Psoas muscle (tissue), 8 donors: ENCODE results near the gene SLC45A1. TPM values are rescaled to one million over a fixed set of nuclear protein-coding genes. Genes with fewer than 3 reads are reported as not detected.

Experiments
- ATAC-seq, 4 donors: fragments of 200-7000 bp; cut with Tn5 transposase; one replicate each; pipeline ENCODE4 v1.9.1; 2020; ENCODE audit warnings: moderate library complexity in 3 of 4, mild to moderate bottlenecking in 2 of 4
- DNase-seq, 2 donors: peaks; one replicate each; pipeline ENCODE4 v3.0.0-alpha.2; 2020
- H3K27ac ChIP-seq: fragments of 200-600 bp; one replicate; pipeline ENCODE4 v1.8.0; 2022
- H3K27me3 ChIP-seq, 3 donors: fragments of 200-600 bp in 1 of 3; one replicate each; pipeline versions ENCODE4 v1.6.1 to v1.8.0; 2013 to 2022; ENCODE audit warnings: low read length in 2 of 3, mild to moderate bottlenecking in 2 of 3, moderate library complexity in 1 of 3; ENCODE audit not compliant: insufficient read depth in 3 of 3
- H3K36me3 ChIP-seq, 2 donors: fragments of 200-600 bp in 1 of 2; one replicate each; pipeline versions ENCODE4 v1.6.1 to v1.8.0; 2013 to 2022; ENCODE audit warnings: low read depth in 1 of 2, mild to moderate bottlenecking in 1 of 2, moderate library complexity in 1 of 2; ENCODE audit not compliant: insufficient read depth in 1 of 2
- H3K4me1 ChIP-seq: fragments of 200-600 bp; one replicate; pipeline ENCODE4 v1.8.0; 2022
- H3K4me3 ChIP-seq: fragments of 200-600 bp; one replicate; pipeline ENCODE4 v1.8.0; 2022; ENCODE audit warnings: mild to moderate bottlenecking
- H3K9me3 ChIP-seq: fragments of 200-600 bp; one replicate; pipeline ENCODE4 v1.8.0; 2022
- CTCF ChIP-seq: fragments of 200-600 bp; IDR thresholded peaks from one replicate; pipeline ENCODE4 v1.8.0; 2022; ENCODE audit warnings: antibody characterized with exemption
- WGBS, 3 donors: extraction: QIAGEN DNeasy Blood & Tissue Kit; methylation state at CpG; one replicate each; pipeline versions ENCODE4 v1.1.6 to v1.1.7; 2013; 5-methylcytosine and 5-hydroxymethylcytosine counted together
- intact Hi-C, 2 donors: fragments of 100-400 bp; cut with DNase I; formaldehyde crosslinking; loops; one replicate each; pipeline versions ENCODE4 v1.11.0 to v1.14.2; 2022
- polyA plus RNA-seq, 3 donors: library from polyadenylated mRNA; stranded (reverse); fragments of 200-250 nt; gene quantifications; one replicate each; pipeline ENCODE4 v1.2.3, GENCODE V29; 2013
- total RNA-seq, 4 donors: library from RNA; stranded (reverse); fragmentation: NEBNext Ultra II Directional in 2 of 4; extraction: Animal tissue kit (Norgen Biotek cat#: 25700) in 2 of 4; gene quantifications; one replicate each; pipeline versions ENCODE4 v1.2.1 to v1.2.4, GENCODE V29; 2021 to 2023
- donor health status: healthy with polysubstance abuse.
- donor health status: DM: no; HTN: no; CAD: no; lungs with moderate emphysema.
- donor health status: Bipolar disorder and iron deficiency.
- donor health status: healthy.
- donor health status: DM: yes; HTN: yes; CAD: no.
- donor health status: DM: no; HTN: no; CAD: no.
- donor health status: DM: no; HTN: no; CAD: no.
- donor health status: DM: yes; HTN: yes; CAD: no.

Gene SLC45A1
- total and polyA plus RNA-seq, 7 donors, result 0.44 to 1.4 (median 0.94) TPM

DNA sequence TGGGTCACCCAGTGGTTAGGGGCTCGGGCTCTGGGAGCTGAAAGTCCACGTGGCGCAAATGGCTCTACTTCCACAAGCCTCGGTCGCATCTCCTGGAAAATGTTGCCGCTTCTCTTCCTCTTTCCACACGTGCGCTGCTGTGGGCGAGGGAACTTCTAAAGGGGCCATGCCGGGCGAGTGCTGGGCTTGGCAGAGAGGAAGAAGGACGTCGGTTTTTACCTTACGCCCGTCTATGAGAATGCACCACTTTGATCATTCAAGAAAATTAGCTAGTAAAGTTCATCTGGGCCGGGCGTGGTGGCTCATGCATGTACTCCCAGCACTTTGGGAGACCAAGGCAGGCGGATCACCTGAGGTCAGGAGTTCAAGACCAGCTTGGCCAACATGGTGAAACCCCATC, 10.4 kb downstream of the SLC45A1 start:
- H3K4me1 ChIP-seq, result peaks cover 10% of the 10 kb centered on the region
- no peaks in the 10 kb centered on the region for H3K36me3 ChIP-seq
- no peak overlapping the region for H3K4me3 ChIP-seq
- H3K9me3 ChIP-seq, result no peaks in the 10 kb centered on the region
- intact Hi-C loops, result no loop called here
- 94 to 96% (median 96%) methylated on average over 17 to 18 of the region's 18 CpGs for WGBS, 3 donors
- ATAC-seq, result no peak
- TF ChIP-seq CTCF, result no peak
- H3K27ac ChIP-seq, result no peak overlapping the region
- H3K27me3 ChIP-seq, result no peaks in the 10 kb centered on the region
- no peak for DNase-seq

DNA sequence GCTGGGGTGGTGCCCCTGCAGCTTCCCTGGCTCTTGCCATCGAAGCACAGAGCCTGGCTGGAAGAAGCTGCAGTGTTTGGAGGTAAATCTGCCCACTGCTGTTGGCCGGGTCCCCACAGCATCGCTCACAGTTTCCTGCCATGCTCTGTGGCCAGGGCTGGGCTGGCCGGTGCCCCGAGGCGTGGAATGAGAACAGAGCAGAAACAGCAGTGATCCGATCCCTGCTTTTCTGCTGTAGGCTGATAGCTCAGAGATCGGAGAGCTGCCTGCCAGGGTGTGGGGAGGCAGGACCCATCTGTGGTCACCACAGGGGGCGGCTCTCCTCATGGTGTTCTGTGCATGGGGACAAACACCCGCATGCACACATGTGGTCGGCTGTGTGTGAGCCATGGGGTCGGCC, 11.5 kb downstream of the SLC45A1 start:
- H3K4me1 ChIP-seq, result peaks cover 3% of the 10 kb centered on the region
- no peaks in the 10 kb centered on the region for H3K9me3 ChIP-seq
- no peak for DNase-seq
- WGBS, 3 donors, result 33 to 52% (median 40%) methylated on average over 12 of the region's 12 CpGs
- no peak overlapping the region for H3K27ac ChIP-seq
- no peak overlapping the region for H3K4me3 ChIP-seq
- intact Hi-C loops, result no loop called here
- TF ChIP-seq CTCF, result no peak
- ATAC-seq, result no peak
- no peaks in the 10 kb centered on the region for H3K36me3 ChIP-seq
- H3K27me3 ChIP-seq, result no peaks in the 10 kb centered on the region

GRCh38 chr1:8329858-8330257, 11.9 kb downstream of the SLC45A1 start:
- intact Hi-C loops, result no loop called here
- DNase-seq, result no peak

DNA sequence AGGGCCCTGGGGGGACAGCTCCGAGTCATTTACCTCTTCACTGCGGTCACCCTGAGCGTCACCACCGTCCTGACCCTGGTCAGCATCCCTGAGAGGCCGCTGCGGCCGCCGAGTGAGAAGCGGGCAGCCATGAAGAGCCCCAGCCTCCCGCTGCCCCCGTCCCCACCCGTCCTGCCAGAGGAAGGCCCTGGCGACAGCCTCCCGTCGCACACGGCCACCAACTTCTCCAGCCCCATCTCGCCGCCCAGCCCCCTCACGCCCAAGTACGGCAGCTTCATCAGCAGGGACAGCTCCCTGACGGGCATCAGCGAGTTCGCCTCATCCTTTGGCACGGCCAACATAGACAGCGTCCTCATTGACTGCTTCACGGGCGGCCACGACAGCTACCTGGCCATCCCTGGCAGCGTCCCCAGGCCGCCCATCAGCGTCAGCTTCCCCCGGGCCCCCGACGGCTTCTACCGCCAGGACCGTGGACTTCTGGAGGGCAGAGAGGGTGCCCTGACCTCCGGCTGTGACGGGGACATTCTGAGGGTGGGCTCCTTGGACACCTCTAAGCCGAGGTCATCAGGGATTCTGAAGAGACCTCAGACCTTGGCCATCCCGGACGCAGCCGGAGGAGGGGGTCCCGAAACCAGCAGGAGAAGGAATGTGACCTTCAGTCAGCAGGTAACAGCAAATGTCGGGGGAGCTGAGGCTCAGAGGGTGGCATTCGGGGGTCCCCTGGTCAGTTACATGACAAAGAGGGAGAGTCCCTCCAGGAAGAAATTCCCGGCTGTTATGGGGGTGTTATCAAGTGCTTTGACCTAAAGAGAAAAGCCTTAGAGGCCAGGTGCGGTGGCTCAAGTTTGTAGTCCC, 12.6 kb downstream of the SLC45A1 start:
- H3K27me3 ChIP-seq, result no peaks in the 10 kb centered on the region
- H3K4me1 ChIP-seq, result no peaks in the 10 kb centered on the region
- no peaks in the 10 kb centered on the region for H3K9me3 ChIP-seq
- no peaks in the 10 kb centered on the region for H3K36me3 ChIP-seq
- DNase-seq, result no peak
- intact Hi-C loops, result no loop called here
- ATAC-seq, result no peak
- 93 to 94% (median 94%) methylated on average over 47 of the region's 47 CpGs for WGBS, 3 donors
- no peak overlapping the region for H3K4me3 ChIP-seq
- no peak overlapping the region for H3K27ac ChIP-seq
- no peak for TF ChIP-seq CTCF

More at GRCh38 chr1:8329858-8330257, 11.9 kb downstream of the SLC45A1 start:
- no peaks in the 10 kb centered on the region for H3K9me3 ChIP-seq
- no peaks in the 10 kb centered on the region for H3K4me1 ChIP-seq
- WGBS, 3 donors, result 82 to 86% (median 86%) methylated on average over 10 to 14 of the region's 14 CpGs
- no peak overlapping the region for H3K4me3 ChIP-seq
- no peaks in the 10 kb centered on the region for H3K27me3 ChIP-seq
- H3K27ac ChIP-seq, result no peak overlapping the region
- H3K36me3 ChIP-seq, result no peaks in the 10 kb centered on the region
- no peak for ATAC-seq
- TF ChIP-seq CTCF, result no peak
